Activated CD8-positive, alpha-beta memory T cell treated with anti-CD3 and anti-CD28 coated beads, Interleukin-2, amount 50 U/mL, for 4 hours (primary cell): ENCODE measurements around the gene PAQR4.

ENCODE experiments used
- DNase-seq: peaks from one replicate; pipeline ENCODE4 v3.0.0-alpha.2; 2020

PAQR4 gene

GRCh38 chr16:2966043-2966807 is 2.9 kb upstream of the PAQR4 start:
- no peak for DNase-seq

- no peak for DNase-seq
Observed at GRCh38 chr16:2966808-2967191, 2.3 kb upstream of the PAQR4 start.

GRCh38 chr16:2967211-2967631 is 1.9 kb upstream of the PAQR4 start:
- no peak for DNase-seq

- DNase-seq = no peak
Observed at GRCh38 chr16:2967721-2968161, 1.4 kb upstream of the PAQR4 start.

GRCh38 chr16:2968368-2968737 is 795 bp upstream of the PAQR4 start:
- DNase-seq = no peak

GRCh38 chr16:2969545-2970521 is 685 bp downstream of the PAQR4 start:
- peak; percentile 65 for DNase-seq

- DNase-seq = no peak
Observed at GRCh38 chr16:2970563-2970962, 1.4 kb downstream of the PAQR4 start.

GRCh38 chr16:2971134-2971984 is 2.2 kb downstream of the PAQR4 start:
- no peak for DNase-seq

- DNase-seq = no peak
Observed at GRCh38 chr16:2971985-2972784, 3.0 kb downstream of the PAQR4 start.

- no peak for DNase-seq
Observed at GRCh38 chr16:2973093-2973492, 3.9 kb downstream of the PAQR4 start.

- DNase-seq = no peak
Observed at GRCh38 chr16:2973605-2974318, 4.6 kb downstream of the PAQR4 start.

- DNase-seq = no peak
Observed at GRCh38 chr16:2974319-2975056, 5.3 kb downstream of the PAQR4 start.

GRCh38 chr16:2975161-2975795 is 6.1 kb downstream of the PAQR4 start:
- DNase-seq = no peak

GRCh38 chr16:2976201-2976600 is 7.1 kb downstream of the PAQR4 start:
- no peak for DNase-seq

- no peak for DNase-seq
Observed at GRCh38 chr16:2976673-2977072, 7.5 kb downstream of the PAQR4 start.

GRCh38 chr16:2977440-2977839 is 8.3 kb downstream of the PAQR4 start:
- no peak for DNase-seq

GRCh38 chr16:2979669-2980226 is 10.6 kb downstream of the PAQR4 start:
- DNase-seq = no peak

GRCh38 chr16:2980227-2981176 is 11.4 kb downstream of the PAQR4 start, which contains the start of gene PKMYT1:
Gene PKMYT1, minus strand, starts transcription at chr16:2980446. Its CDS starts 789 bp downstream, at chr16:2979657.
- DNase-seq = peak; percentile 95
